OCI-LY1 (cell line): Measurements from ENCODE around the gene ARPP21.

ENCODE experiments used
- H2AFZ ChIP-seq: fragments of 200-600 bp; sonication (generic), shearing (Covaris generic); 2 replicates; pipeline ENCODE4 v1.6.0; 2014; ENCODE audit warnings: antibody characterized with exemption, mild to moderate bottlenecking, low read length
- H3F3A ChIP-seq: fragments of 200-600 bp; sonication (generic), shearing (Covaris generic); 2 replicates; pipeline ENCODE4 v1.6.0; 2014; ENCODE audit warnings: mild to moderate bottlenecking, antibody characterized with exemption, low read length, moderate library complexity; ENCODE audit not compliant: insufficient read depth
- H3K27ac ChIP-seq: fragments of 200-600 bp; sonication (generic); 2 replicates; pipeline ENCODE4 v1.5.1; 2014; ENCODE audit warnings: low read length, mixed run types, mild to moderate bottlenecking, low read depth; ENCODE audit not compliant: poor library complexity, severe bottlenecking
- H3K27me3 ChIP-seq: fragments of 200-600 bp; sonication (generic); 2 replicates; pipeline ENCODE4 v1.6.0; 2014; ENCODE audit warnings: antibody characterized with exemption, mild to moderate bottlenecking, low read length, moderate library complexity; ENCODE audit not compliant: insufficient read depth
- H3K36me3 ChIP-seq: fragments of 200-600 bp; sonication (generic); 2 replicates; pipeline ENCODE4 v1.6.1; 2014; ENCODE audit warnings: mild to moderate bottlenecking, antibody characterized with exemption, low read length, moderate library complexity, mixed read lengths; ENCODE audit not compliant: insufficient read depth
- H3K4me1 ChIP-seq: fragments of 200-600 bp; sonication (generic); 2 replicates; pipeline ENCODE4 v1.5.1; 2014; ENCODE audit warnings: mild to moderate bottlenecking, low read length, moderate library complexity; ENCODE audit not compliant: insufficient read depth, severe bottlenecking
- H3K4me2 ChIP-seq: fragments of 200-600 bp; sonication (generic), shearing (Covaris generic); 2 replicates; pipeline ENCODE4 v1.6.1; 2014; ENCODE audit warnings: low read length
- H3K4me3 ChIP-seq: fragments of 200-600 bp; sonication (generic); 2 replicates; pipeline ENCODE4 v1.5.1; 2014; ENCODE audit warnings: low read length, low read depth, mild to moderate bottlenecking, mixed read lengths; ENCODE audit not compliant: poor library complexity, severe bottlenecking
- H3K79me2 ChIP-seq: fragments of 200-600 bp; shearing (Covaris generic); 2 replicates; pipeline ENCODE4 v1.6.1; 2016; ENCODE audit warnings: mixed run types, low read length, mixed read lengths; ENCODE audit not compliant: insufficient read depth
- H3K9ac ChIP-seq: fragments of 200-600 bp; sonication (generic), shearing (Covaris generic); 2 replicates; pipeline ENCODE4 v1.6.1; 2014; ENCODE audit warnings: mild to moderate bottlenecking, low read length, mixed read lengths
- H3K9me2 ChIP-seq: fragments of 200-600 bp; sonication (generic), shearing (Covaris generic); 2 replicates; pipeline ENCODE4 v1.6.1; 2014; ENCODE audit warnings: low read depth, mild to moderate bottlenecking, low read length, mixed read lengths
- H3K9me3 ChIP-seq: fragments of 200-600 bp; shearing (Covaris generic); 2 replicates; pipeline ENCODE4 v1.6.1; 2014; ENCODE audit warnings: low read length, mixed read lengths
- H4K20me1 ChIP-seq: fragments of 200-600 bp; sonication (generic), shearing (Covaris generic); 2 replicates; pipeline ENCODE4 v1.6.0; 2016; ENCODE audit warnings: mild to moderate bottlenecking, low read length; ENCODE audit not compliant: insufficient read depth
- EZH2 ChIP-seq: fragments of 200-600 bp; sonication (generic), shearing (Covaris generic); IDR thresholded peaks from 2 replicates; pipeline ENCODE4 v1.8.0; 2017; ENCODE audit warnings: borderline replicate concordance, mixed run types, mild to moderate bottlenecking, antibody characterized with exemption, low read length, moderate library complexity, mixed read lengths
- TF ChIP-seq, protein P1 (sequence below): fragments of 200-600 bp; sonication (generic), shearing (Covaris generic); IDR thresholded peaks from 2 replicates; pipeline ENCODE4 v1.5.1; 2017; ENCODE audit warnings: mild to moderate bottlenecking, antibody characterized with exemption, low read length, moderate library complexity, mixed read lengths

ARPP21 gene

GRCh38 chr3:35601959-35602358 is 37.4 kb upstream of the ARPP21 start:
- TF ChIP-seq EZH2: no peak
- TF ChIP-seq, protein P1, sequence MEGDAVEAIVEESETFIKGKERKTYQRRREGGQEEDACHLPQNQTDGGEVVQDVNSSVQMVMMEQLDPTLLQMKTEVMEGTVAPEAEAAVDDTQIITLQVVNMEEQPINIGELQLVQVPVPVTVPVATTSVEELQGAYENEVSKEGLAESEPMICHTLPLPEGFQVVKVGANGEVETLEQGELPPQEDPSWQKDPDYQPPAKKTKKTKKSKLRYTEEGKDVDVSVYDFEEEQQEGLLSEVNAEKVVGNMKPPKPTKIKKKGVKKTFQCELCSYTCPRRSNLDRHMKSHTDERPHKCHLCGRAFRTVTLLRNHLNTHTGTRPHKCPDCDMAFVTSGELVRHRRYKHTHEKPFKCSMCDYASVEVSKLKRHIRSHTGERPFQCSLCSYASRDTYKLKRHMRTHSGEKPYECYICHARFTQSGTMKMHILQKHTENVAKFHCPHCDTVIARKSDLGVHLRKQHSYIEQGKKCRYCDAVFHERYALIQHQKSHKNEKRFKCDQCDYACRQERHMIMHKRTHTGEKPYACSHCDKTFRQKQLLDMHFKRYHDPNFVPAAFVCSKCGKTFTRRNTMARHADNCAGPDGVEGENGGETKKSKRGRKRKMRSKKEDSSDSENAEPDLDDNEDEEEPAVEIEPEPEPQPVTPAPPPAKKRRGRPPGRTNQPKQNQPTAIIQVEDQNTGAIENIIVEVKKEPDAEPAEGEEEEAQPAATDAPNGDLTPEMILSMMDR: no peak
- Histone ChIP-seq H3K9me2 (no peaks in the 10 kb centered on the region), H3K4me1 (peaks cover 8% of the 10 kb centered on the region), H3K4me3 (no peak overlapping the region), H2AFZ (no peak overlapping the region), H3K36me3 (no peaks in the 10 kb centered on the region), H3K4me2 (no peak overlapping the region), H4K20me1 (no peaks in the 10 kb centered on the region), H3K27ac (no peak overlapping the region), H3K79me2 (no peaks in the 10 kb centered on the region), H3K9ac (no peak overlapping the region), H3K27me3 (no peaks in the 10 kb centered on the region), H3F3A (no peaks in the 10 kb centered on the region), H3K9me3 (no peaks in the 10 kb centered on the region)

DNA sequence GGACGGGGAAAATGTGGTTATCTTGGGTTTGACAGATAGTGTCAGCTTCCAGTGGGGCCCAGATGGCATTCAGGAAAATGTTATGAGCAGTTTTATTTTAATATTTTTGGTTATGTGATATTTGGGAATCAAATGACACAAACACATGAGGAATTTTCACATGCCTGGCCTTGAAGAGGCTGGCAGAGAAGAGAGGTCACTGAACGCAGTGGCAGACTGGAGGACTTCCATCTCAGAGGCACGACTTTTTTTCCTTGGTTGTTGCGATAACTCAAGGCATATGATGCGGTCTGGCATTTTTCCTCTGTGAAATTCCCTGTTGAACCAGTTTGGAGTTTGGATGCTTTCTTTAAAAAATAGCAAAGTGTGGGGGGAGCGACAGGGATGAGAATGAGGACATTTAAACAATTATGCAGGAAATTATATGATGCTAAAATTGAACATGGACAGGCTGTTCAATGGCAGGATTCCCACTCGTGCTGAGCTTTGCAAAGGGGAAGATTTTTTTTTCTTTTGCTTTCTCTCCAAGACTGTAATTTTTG is 36.9 kb upstream of the ARPP21 start:
- Histone ChIP-seq H3K79me2 (no peaks in the 10 kb centered on the region), H3K4me1 (peaks cover 8% of the 10 kb centered on the region), H3K36me3 (no peaks in the 10 kb centered on the region), H3K4me2 (no peak overlapping the region), H3K27me3 (no peaks in the 10 kb centered on the region), H3K9me3 (no peaks in the 10 kb centered on the region), H3K27ac (no peak overlapping the region), H3F3A (no peaks in the 10 kb centered on the region), H3K9ac (no peak overlapping the region), H3K4me3 (no peak overlapping the region), H4K20me1 (no peaks in the 10 kb centered on the region), H2AFZ (no peak overlapping the region), H3K9me2 (no peaks in the 10 kb centered on the region)
- no peak for TF ChIP-seq EZH2
- TF ChIP-seq, protein P1: no peak

DNA sequence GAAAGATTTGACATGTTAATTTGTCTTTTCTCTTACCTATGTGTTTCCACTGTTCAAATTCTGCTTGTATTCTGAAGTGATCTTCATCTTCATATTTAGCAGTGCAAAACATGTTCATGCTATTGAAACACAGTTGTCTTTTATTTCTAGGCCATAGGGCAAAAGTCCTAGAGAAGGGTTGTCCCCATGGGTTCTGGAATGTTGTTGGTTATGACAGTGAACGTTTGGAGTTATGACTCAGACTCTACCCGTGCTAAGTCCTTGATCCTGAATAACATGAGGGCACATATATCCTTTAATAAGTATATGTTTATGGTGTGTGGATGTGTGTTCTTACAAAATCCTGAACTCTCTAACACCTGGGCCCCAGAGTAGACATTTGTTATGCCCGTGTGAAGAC is 23.0 kb upstream of the ARPP21 start:
- no peaks in the 10 kb centered on the region for H3K79me2 ChIP-seq
- H3K4me3 ChIP-seq: no peak overlapping the region
- no peak for TF ChIP-seq EZH2
- TF ChIP-seq, protein P1: no peak

More for the DNA sequence above, 23.0 kb upstream of the ARPP21 start:
- H4K20me1 ChIP-seq: no peaks in the 10 kb centered on the region
- H3K9ac ChIP-seq: no peak overlapping the region
- peak overlapping the region; percentile 90 for H2AFZ ChIP-seq
- no peak overlapping the region for H3K27ac ChIP-seq
- H3K9me2 ChIP-seq: no peaks in the 10 kb centered on the region
- no peak overlapping the region for H3K4me2 ChIP-seq
- no peaks in the 10 kb centered on the region for H3F3A ChIP-seq
- H3K4me1 ChIP-seq: peaks cover 19% of the 10 kb centered on the region
- no peaks in the 10 kb centered on the region; the same call in 1 of the 2 replicates for H3K36me3 ChIP-seq
- no peaks in the 10 kb centered on the region for H3K27me3 ChIP-seq
- no peaks in the 10 kb centered on the region for H3K9me3 ChIP-seq
